AG09319 (cell line): ENCODE results near the gene AHNAK.

ENCODE experiments used
- DNase-seq: peaks from one replicate; pipeline ENCODE4 v3.0.0-alpha.2; 2010; ENCODE audit warnings: low read depth; ENCODE audit errors: extremely low read depth
- TF ChIP-seq, protein P1 (sequence below): IDR thresholded peaks from 2 replicates; pipeline ENCODE4 v1.5.1; 2011; ENCODE audit warnings: low read depth, mild to moderate bottlenecking, inconsistent platforms, low read length, moderate library complexity

Gene AHNAK

DNA sequence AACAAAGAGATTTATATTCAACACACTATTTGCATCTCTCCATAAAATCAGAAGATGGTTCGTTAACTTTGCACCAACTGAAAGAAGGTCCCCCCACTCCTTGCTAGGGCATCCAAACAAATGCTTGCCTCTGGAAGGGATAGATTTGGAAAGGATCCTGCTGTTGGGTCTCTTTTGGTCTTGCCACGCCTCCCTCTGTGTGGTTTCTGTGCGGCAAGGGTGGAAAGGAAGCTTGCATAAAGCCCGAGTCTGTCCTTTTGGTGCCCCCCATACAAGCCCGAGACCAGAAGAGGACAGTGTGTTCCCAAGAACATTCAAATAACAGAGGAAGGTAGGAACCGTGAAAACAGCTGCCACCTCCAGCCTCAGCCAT, 112.7 kb downstream of the AHNAK start:
- DNase-seq = no peak
- TF ChIP-seq, protein P1, sequence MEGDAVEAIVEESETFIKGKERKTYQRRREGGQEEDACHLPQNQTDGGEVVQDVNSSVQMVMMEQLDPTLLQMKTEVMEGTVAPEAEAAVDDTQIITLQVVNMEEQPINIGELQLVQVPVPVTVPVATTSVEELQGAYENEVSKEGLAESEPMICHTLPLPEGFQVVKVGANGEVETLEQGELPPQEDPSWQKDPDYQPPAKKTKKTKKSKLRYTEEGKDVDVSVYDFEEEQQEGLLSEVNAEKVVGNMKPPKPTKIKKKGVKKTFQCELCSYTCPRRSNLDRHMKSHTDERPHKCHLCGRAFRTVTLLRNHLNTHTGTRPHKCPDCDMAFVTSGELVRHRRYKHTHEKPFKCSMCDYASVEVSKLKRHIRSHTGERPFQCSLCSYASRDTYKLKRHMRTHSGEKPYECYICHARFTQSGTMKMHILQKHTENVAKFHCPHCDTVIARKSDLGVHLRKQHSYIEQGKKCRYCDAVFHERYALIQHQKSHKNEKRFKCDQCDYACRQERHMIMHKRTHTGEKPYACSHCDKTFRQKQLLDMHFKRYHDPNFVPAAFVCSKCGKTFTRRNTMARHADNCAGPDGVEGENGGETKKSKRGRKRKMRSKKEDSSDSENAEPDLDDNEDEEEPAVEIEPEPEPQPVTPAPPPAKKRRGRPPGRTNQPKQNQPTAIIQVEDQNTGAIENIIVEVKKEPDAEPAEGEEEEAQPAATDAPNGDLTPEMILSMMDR = no peak

DNA sequence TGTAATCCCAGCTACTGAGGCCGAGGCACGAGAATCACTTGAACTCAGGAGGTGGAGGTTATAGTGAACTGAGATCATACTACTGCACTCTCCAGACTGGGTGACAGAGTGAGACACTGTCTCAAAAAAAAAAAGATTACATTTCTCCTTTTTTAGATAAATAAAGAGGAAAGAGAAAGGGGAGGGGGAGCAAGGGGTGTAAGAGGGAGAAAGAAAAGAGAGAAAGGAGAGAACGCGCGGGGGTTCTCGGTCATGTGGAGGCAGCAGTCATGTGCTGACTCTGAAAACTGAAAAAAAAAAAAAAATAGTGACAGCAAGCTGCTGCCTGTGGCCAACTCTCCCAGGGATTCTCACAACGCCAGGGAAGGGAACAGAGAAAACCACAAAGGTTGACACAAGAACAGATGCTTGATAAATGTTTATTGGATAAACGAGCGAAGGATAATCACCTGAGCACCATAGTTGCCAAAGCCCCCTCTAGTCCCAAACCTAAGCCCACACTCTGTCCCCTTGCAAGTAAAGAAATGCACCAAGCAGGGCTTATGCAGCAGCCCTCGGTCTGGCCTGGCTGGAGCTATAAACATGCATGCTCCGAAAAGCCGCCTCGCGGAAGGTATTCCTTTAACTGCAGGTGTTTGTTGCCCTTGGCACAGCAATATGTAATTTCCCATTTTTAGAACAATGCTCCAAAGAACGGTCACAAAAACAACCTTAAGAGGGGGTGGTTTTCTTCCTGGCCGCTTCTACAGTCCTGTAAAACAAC, 113.3 kb downstream of the AHNAK start:
- DNase-seq = no peak
- TF ChIP-seq, protein P1 = no peak

DNA sequence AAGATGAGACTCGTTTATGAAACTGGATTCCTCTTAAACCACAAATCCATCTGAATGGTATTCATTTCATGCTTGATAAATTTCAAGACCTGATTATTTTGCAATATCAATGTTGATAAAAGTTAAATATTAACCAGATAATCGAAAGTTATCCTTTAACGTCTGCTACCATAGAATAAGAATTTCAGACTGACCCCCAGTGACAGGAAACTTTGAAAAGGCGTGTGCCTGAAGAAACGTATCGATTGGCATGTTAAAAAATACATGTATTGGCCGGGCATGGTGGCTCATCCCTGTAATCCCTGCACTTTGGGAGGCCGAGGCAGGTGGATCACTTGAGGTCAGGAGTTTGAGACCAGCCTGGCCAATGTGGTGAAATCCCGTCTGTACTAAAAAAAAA, 113.9 kb downstream of the AHNAK start:
- TF ChIP-seq, protein P1 = no peak
- DNase-seq = no peak

DNA sequence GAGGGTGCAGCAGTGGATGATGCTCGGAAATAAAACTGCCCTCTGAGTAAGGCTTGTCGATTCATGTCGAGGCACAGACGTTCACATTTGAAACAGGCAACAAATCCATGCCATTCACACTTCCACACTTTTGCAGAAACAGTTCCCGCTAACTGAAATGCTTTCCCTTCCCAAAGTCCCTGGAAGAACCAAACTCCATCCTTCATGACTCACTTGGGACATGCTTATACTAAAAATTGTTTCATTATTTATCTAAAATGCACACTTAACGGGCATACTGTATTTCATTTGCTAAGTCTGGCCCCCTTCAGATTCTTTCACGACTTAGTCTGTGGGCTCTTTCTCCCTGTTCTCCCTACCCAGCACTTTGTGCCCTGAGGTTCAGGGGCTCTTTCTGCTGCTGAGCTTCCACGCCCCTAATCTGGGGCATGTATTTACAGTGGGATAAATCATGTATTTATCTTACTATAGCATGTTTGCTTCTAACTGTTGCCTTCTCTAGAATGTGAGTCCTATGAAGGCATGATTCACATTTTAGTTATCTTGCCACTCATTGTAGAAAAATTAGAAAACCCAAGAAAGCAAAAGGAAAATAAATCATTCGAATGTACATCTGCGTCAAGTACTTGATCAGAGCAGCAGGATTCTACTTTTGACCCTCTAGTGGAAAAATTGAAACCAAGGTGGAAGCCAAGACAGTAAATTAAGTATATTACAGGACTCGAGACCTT, 115.3 kb downstream of the AHNAK start:
- DNase-seq = no peak
- TF ChIP-seq, protein P1 = no peak

DNA sequence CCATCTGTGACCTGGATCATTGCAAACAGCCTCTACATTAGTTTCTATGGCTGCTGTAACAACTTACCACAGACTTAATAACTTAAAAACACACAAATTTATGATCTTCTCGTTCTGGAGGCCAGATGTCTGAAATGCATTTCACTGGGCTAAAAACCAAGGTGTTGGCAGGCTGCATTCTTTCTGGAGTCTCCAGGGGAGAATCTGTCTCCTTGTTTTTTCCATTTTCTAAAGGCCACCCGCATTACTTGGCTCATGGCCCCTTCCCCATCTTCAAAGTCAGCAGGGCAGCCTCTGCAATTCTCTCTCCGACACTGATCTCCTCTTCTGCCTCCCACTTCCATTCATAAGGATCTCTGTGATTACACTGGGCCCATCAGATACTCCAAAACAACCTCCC, 116.2 kb downstream of the AHNAK start:
- TF ChIP-seq, protein P1 = no peak

DNA sequence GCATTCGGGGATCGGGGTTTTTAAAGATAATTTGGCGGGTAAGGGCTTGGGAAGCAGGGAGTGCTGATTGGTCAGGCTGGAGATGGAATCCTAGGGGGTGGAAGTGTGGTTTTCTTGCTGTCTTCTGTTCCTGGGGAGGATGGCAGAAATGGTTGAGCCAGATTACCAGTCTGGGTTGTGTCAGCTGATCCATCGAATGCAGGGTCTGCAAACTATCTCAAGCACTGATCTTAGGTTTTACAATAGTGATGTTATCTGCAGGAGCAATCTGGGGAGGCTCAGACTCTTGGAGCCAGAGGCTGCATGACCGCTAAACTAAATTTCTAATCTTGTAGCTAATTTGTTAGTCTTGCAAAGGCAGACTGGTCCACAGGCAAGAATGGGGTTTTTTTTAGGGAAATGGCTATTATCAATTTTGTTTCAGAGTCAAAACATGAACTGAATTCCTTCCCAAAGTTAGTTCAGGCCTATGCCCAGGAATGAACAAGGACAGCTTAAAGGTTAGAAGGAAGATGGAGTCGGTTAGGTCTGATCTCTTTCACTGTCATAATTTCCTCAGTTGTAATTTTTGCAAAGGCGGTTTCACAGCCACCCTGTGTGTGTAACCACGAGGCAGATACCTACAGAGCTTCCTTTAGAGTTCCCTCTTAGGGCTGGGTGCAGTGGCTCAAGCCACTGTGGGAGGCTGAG, 117.6 kb downstream of the AHNAK start:
- DNase-seq = no peak
- TF ChIP-seq, protein P1 = no peak

More for the DNA sequence above, 116.2 kb downstream of the AHNAK start:
- DNase-seq = no peak
